Uterus (tissue), 2 donors: ENCODE data around the gene TMEM51.

ENCODE experiments used
- POLR2A ChIP-seq, 2 donors: fragments of 450-650 bp; IDR thresholded peaks; one replicate each; pipeline ENCODE4 v1.6.1; 2016; ENCODE audit warnings: antibody characterized with exemption in 2 of 2, mild to moderate bottlenecking in 1 of 2, moderate library complexity in 1 of 2
- TF ChIP-seq, protein P1 (sequence below), 4 experiments: fragments of 200-600 bp in 2 of 4; fragments of 450-650 bp in 2 of 4; sonication (generic) in 2 of 4; IDR thresholded peaks; one replicate each; pipeline ENCODE4 v1.5.1; 2016 to 2019; ENCODE audit warnings: antibody characterized with exemption in 4 of 4, mild to moderate bottlenecking in 2 of 4, moderate library complexity in 1 of 4

DNA sequence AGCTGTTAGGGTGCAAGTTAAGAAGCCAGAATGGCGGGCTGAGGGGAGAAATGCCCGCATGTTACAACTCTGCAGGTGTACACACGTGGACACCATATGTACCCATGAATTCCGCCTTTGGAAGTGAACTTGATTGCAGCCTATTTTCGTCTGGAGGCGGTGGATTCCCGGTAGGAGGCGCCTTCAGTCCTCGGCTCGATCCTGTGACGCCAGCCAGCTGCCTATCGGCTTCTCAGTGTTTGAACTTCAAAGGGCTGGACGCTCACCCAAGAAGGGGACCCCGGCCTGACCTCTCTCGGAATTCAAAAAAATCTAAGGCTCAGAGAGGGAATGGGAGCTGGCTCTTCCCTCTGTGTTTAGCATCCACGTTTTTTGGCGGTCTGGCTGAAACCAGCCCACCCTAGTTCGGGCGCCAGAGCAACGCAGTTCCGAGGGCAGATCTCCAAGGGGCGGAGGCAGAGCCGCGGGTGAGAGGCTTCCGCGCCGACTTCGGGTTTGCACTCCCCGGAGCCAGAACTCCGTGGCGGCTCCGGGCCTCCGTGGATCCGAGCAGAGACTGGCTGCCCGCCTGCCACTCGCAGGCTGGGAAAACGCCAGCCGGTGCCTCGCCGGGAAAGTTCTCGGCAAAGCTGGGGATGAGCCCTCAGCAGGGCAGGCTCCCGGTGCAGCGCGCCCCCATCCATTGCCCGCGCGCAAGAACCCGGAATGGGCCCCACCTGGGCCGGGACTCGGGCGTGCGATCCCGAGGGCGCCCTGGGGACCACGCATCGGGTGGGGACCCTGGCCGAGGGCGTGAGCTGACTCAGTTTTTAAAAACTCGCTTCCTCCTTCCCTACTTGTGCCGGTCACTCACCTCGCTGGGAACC is 996 bp upstream of the TMEM51 start:
- TF ChIP-seq, protein P1, sequence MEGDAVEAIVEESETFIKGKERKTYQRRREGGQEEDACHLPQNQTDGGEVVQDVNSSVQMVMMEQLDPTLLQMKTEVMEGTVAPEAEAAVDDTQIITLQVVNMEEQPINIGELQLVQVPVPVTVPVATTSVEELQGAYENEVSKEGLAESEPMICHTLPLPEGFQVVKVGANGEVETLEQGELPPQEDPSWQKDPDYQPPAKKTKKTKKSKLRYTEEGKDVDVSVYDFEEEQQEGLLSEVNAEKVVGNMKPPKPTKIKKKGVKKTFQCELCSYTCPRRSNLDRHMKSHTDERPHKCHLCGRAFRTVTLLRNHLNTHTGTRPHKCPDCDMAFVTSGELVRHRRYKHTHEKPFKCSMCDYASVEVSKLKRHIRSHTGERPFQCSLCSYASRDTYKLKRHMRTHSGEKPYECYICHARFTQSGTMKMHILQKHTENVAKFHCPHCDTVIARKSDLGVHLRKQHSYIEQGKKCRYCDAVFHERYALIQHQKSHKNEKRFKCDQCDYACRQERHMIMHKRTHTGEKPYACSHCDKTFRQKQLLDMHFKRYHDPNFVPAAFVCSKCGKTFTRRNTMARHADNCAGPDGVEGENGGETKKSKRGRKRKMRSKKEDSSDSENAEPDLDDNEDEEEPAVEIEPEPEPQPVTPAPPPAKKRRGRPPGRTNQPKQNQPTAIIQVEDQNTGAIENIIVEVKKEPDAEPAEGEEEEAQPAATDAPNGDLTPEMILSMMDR (IDR thresholded peaks at IDR 0.05), result peak; percentile 68 to 80 (median 74)
- TF ChIP-seq POLR2A (IDR thresholded peaks at IDR 0.05), result peak in 1 of 2 donors; percentile 58
